HAP-1 (cell line): Measurements from ENCODE around the gene XXYLT1.

ENCODE experiments used
- DNase-seq, 2 experiments: peaks; one replicate each; pipeline ENCODE4 v3.0.0-alpha.2; 2016 to 2020; ENCODE audit warnings: low spot score in 2 of 2
- H3K27me3 ChIP-seq: fragments of 250-450 bp; sonication (Bioruptor Pico); 2 replicates; pipeline ENCODE4 v1.5.1; 2020; ENCODE audit warnings: low read depth, mild to moderate bottlenecking, moderate library complexity
- H3K36me3 ChIP-seq: fragments of 250-450 bp; sonication (Bioruptor Pico); replicated peaks from 2 replicates; pipeline ENCODE4 v1.5.1; 2020; ENCODE audit warnings: mild to moderate bottlenecking
- H3K4me1 ChIP-seq: fragments of 250-450 bp; sonication (Bioruptor Pico); 2 replicates; pipeline ENCODE4 v1.5.1; 2020; ENCODE audit warnings: mild to moderate bottlenecking
- H3K4me3 ChIP-seq: fragments of 250-450 bp; sonication (Bioruptor Pico); 2 replicates; pipeline ENCODE4 v1.5.1; 2020; ENCODE audit warnings: mild to moderate bottlenecking, moderate library complexity
- H3K9me3 ChIP-seq: fragments of 250-450 bp; sonication (Bioruptor Pico); 2 replicates; pipeline ENCODE4 v1.5.1; 2020; ENCODE audit warnings: mild to moderate bottlenecking, moderate library complexity
- in situ Hi-C: fragments of 300-500 bp; cut with MboI; formaldehyde crosslinking; loops from 3 replicates; pipeline ENCODE4 v1.14.3; 2020; ENCODE audit warnings: low sequenced_read_pairs, inconsistent platforms, mixed read lengths

XXYLT1 gene

GRCh38 chr3:195073866-195074860 lies 196.8 kb downstream of the XXYLT1 start:
- no peaks in the 10 kb centered on the region for H3K27me3 ChIP-seq
- no peaks in the 10 kb centered on the region for H3K36me3 ChIP-seq
- in situ Hi-C loops, result no loop called here
- H3K4me3 ChIP-seq, result no peak overlapping the region
- H3K4me1 ChIP-seq, result no peaks in the 10 kb centered on the region
- H3K9me3 ChIP-seq, result no peaks in the 10 kb centered on the region
- no peak for DNase-seq

GRCh38 chr3:195072916-195073564 lies 197.9 kb downstream of the XXYLT1 start:
- no peak for DNase-seq
- Histone ChIP-seq H3K4me1 (no peaks in the 10 kb centered on the region), H3K4me3 (no peak overlapping the region), H3K27me3 (no peaks in the 10 kb centered on the region), H3K36me3 (no peaks in the 10 kb centered on the region), H3K9me3 (no peaks in the 10 kb centered on the region)
- in situ Hi-C loops, result no loop called here

GRCh38 chr3:195071916-195072820 lies 198.8 kb downstream of the XXYLT1 start:
- H3K36me3 ChIP-seq, result no peaks in the 10 kb centered on the region
- H3K4me1 ChIP-seq, result no peaks in the 10 kb centered on the region
- H3K27me3 ChIP-seq, result no peaks in the 10 kb centered on the region
- in situ Hi-C loops, result no loop called here
- H3K9me3 ChIP-seq, result no peaks in the 10 kb centered on the region
- no peak overlapping the region for H3K4me3 ChIP-seq
- DNase-seq, result no peak

GRCh38 chr3:195071011-195071728 lies 199.8 kb downstream of the XXYLT1 start:
- in situ Hi-C loops, result no loop called here

GRCh38 chr3:195070336-195070735 lies 200.6 kb downstream of the XXYLT1 start:
- Histone ChIP-seq H3K36me3 (no peaks in the 10 kb centered on the region), H3K4me3 (no peak overlapping the region), H3K4me1 (no peaks in the 10 kb centered on the region), H3K27me3 (no peaks in the 10 kb centered on the region), H3K9me3 (no peaks in the 10 kb centered on the region)
- no peak for DNase-seq
- in situ Hi-C loops, result no loop called here

More at GRCh38 chr3:195071011-195071728, 199.8 kb downstream of the XXYLT1 start:
- Histone ChIP-seq H3K4me3 (no peak overlapping the region), H3K9me3 (no peaks in the 10 kb centered on the region), H3K27me3 (no peaks in the 10 kb centered on the region), H3K4me1 (no peaks in the 10 kb centered on the region), H3K36me3 (no peaks in the 10 kb centered on the region)
- no peak for DNase-seq

GRCh38 chr3:195069501-195070251 lies 201.3 kb downstream of the XXYLT1 start:
- no peaks in the 10 kb centered on the region for H3K4me1 ChIP-seq

GRCh38 chr3:195068084-195069080 lies 202.6 kb downstream of the XXYLT1 start:
- H3K9me3 ChIP-seq, result no peaks in the 10 kb centered on the region
- in situ Hi-C loops, result no loop called here
- H3K27me3 ChIP-seq, result no peaks in the 10 kb centered on the region
- no peaks in the 10 kb centered on the region for H3K36me3 ChIP-seq
- no peak for DNase-seq
- no peaks in the 10 kb centered on the region for H3K4me1 ChIP-seq
- no peak overlapping the region for H3K4me3 ChIP-seq

More at GRCh38 chr3:195069501-195070251, 201.3 kb downstream of the XXYLT1 start:
- no peak for DNase-seq
- H3K27me3 ChIP-seq, result no peaks in the 10 kb centered on the region
- H3K4me3 ChIP-seq, result no peak overlapping the region
- in situ Hi-C loops, result no loop called here
- H3K36me3 ChIP-seq, result no peaks in the 10 kb centered on the region
- H3K9me3 ChIP-seq, result no peaks in the 10 kb centered on the region

- no peaks in the 10 kb centered on the region for H3K9me3 ChIP-seq
- no peak for DNase-seq
- no peak overlapping the region for H3K4me3 ChIP-seq
- no peaks in the 10 kb centered on the region for H3K27me3 ChIP-seq
- no peaks in the 10 kb centered on the region for H3K4me1 ChIP-seq
- H3K36me3 ChIP-seq, result no peaks in the 10 kb centered on the region
- in situ Hi-C loops, result no loop called here
Measured at GRCh38 chr3:195066441-195066841, 204.5 kb downstream of the XXYLT1 start.

- DNase-seq, result no peak
- Histone ChIP-seq H3K4me1 (no peaks in the 10 kb centered on the region), H3K9me3 (no peaks in the 10 kb centered on the region), H3K36me3 (no peaks in the 10 kb centered on the region), H3K27me3 (no peaks in the 10 kb centered on the region), H3K4me3 (no peak overlapping the region)
- in situ Hi-C loops, result no loop called here
Measured at GRCh38 chr3:195065864-195066185, 205.1 kb downstream of the XXYLT1 start.

- no peak for DNase-seq
- in situ Hi-C loops, result no loop called here
- no peaks in the 10 kb centered on the region for H3K27me3 ChIP-seq
- H3K9me3 ChIP-seq, result no peaks in the 10 kb centered on the region
- no peaks in the 10 kb centered on the region for H3K4me1 ChIP-seq
- no peaks in the 10 kb centered on the region for H3K36me3 ChIP-seq
- H3K4me3 ChIP-seq, result no peak overlapping the region
Measured at GRCh38 chr3:195065142-195065863, 205.7 kb downstream of the XXYLT1 start.

- Histone ChIP-seq H3K36me3 (no peaks in the 10 kb centered on the region), H3K9me3 (no peaks in the 10 kb centered on the region), H3K4me1 (no peaks in the 10 kb centered on the region), H3K4me3 (no peak overlapping the region), H3K27me3 (no peaks in the 10 kb centered on the region)
- no peak for DNase-seq
- in situ Hi-C loops, result no loop called here
Measured at GRCh38 chr3:195064300-195064931, 206.5 kb downstream of the XXYLT1 start.
